HepG2 (cell line): ENCODE results near the gene IGFLR1. TPM values are rescaled to one million over a fixed set of nuclear protein-coding genes. Genes with fewer than 3 reads are reported as not detected.

Experiments used
- CBX5 ChIP-seq: sonication (generic); formaldehyde crosslinking; IDR thresholded peaks from 2 replicates; pipeline ENCODE4 v1.4.0; 2020; ENCODE audit warnings: missing genetic modification reagents, borderline replicate concordance
- CREB1 ChIP-seq, 2 experiments: fragments of 450-650 bp in 1 of 2; IDR thresholded peaks; 2 replicates each; pipeline ENCODE4 v1.6.1; 2016 to 2017; ENCODE audit warnings: control low read depth in 1 of 2, mild to moderate bottlenecking in 1 of 2, missing compliant biosample characterization in 1 of 2, missing genetic modification characterization in 1 of 2
- MAZ ChIP-seq, 2 experiments: sonication (generic) in 1 of 2; formaldehyde crosslinking in 1 of 2; IDR thresholded peaks; 2 replicates each; pipeline versions ENCODE4 v1.5.0 to v1.6.1; 2012 to 2020; ENCODE audit warnings: low read depth in 2 of 2, mild to moderate bottlenecking in 2 of 2, borderline replicate concordance in 1 of 2, improper control_type of control experiment in 1 of 2, low read length in 1 of 2, missing genetic modification reagents in 1 of 2, moderate library complexity in 1 of 2
- MXI1 ChIP-seq: IDR thresholded peaks from 3 replicates; pipeline ENCODE4 v1.6.1; 2012; ENCODE audit warnings: low read depth, low read length, inconsistent platforms, borderline replicate concordance
- MYC ChIP-seq: sonication (generic); formaldehyde crosslinking; IDR thresholded peaks from 2 replicates; pipeline ENCODE4 v1.9.0; 2021; ENCODE audit warnings: missing genetic modification reagents, borderline replicate concordance
- POLR2A ChIP-seq, 2 experiments: IDR thresholded peaks; 2 replicates each; pipeline ENCODE4 v1.6.1; 2011; ENCODE audit warnings: low read depth in 2 of 2, low read length in 2 of 2, mild to moderate bottlenecking in 1 of 2, moderate library complexity in 1 of 2; ENCODE audit not compliant: insufficient read depth in 1 of 2
- POLR2AphosphoS5 ChIP-seq: IDR thresholded peaks from 2 replicates; pipeline ENCODE4 v1.6.1; 2012; ENCODE audit warnings: low read depth, low read length
- STAG1 ChIP-seq: sonication (generic); formaldehyde crosslinking; IDR thresholded peaks from 2 replicates; pipeline ENCODE4 v1.4.0; 2020; ENCODE audit warnings: missing genetic modification reagents
- U2AF2 ChIP-seq: fragments of 200-400 bp; formaldehyde crosslinking; IDR thresholded peaks from 2 replicates; pipeline ENCODE4 v1.6.1; 2017; ENCODE audit warnings: low read depth, mild to moderate bottlenecking, low read length
- ZFX ChIP-seq: sonication (generic); formaldehyde crosslinking; IDR thresholded peaks from 2 replicates; pipeline ENCODE4 v1.4.0; 2020; ENCODE audit warnings: mild to moderate bottlenecking, low read depth, missing genetic modification reagents, moderate library complexity
- ZGPAT ChIP-seq: IDR thresholded peaks from 2 replicates; pipeline ENCODE4 v1.6.1; 2016; ENCODE audit warnings: mild to moderate bottlenecking
- polyA plus RNA-seq, 8 experiments: library from polyadenylated mRNA; depleted of rRNA in 3 of 8; stranded (reverse) in 7 of 8; unstranded in 1 of 8; fragments of >200 nt; fragmentation: Illumina TruSeq in 4 of 8; extraction: Trizol in 4 of 8; gene quantifications; 2 replicates each; pipeline versions ENCODE4 v1.2.1 to v1.2.3, GENCODE V29; 2011 to 2016; ENCODE audit warnings: low read depth in 4 of 8, missing spikeins in 1 of 8, mixed read lengths in 1 of 8; ENCODE audit not compliant: insufficient read depth in 1 of 8
- total RNA-seq, 5 experiments: library from RNA; depleted of rRNA; stranded (reverse); fragments of >200 nt; fragmentation: Illumina TruSeq; extraction: Trizol; gene quantifications; 2 replicates each; pipeline ENCODE4 v1.2.3, GENCODE V29; 2016; ENCODE audit warnings: low read depth in 1 of 5
- TF ChIP-seq, protein P1 (sequence below): sonication (generic); formaldehyde crosslinking; IDR thresholded peaks from 2 replicates; pipeline ENCODE4 v1.8.0; 2022; ENCODE audit warnings: mild to moderate bottlenecking, missing genetic modification reagents, moderate library complexity
- TF ChIP-seq, protein P2 (sequence below): IDR thresholded peaks from 2 replicates; pipeline ENCODE4 v1.6.1; 2016; ENCODE audit warnings: low read depth, control low read depth
- TF ChIP-seq, protein P3 (sequence below): sonication (generic); formaldehyde crosslinking; IDR thresholded peaks from 2 replicates; pipeline ENCODE4 v1.4.0; 2020; ENCODE audit warnings: mild to moderate bottlenecking, missing genetic modification reagents
- TF ChIP-seq, protein P4 (sequence below): sonication (generic); formaldehyde crosslinking; IDR thresholded peaks from 2 replicates; pipeline ENCODE4 v1.4.0; 2020; ENCODE audit warnings: missing genetic modification reagents

The IGFLR1 gene
- total and polyA plus RNA-seq, 2 of the 13 experiments (the other 11 are each of a cell fraction or from before 2014, with no cell fraction given) = 5.4 to 8.9 TPM

- TF ChIP-seq CBX5 (CRISPR knock-in tag) (no peak), MXI1 (peak; percentile 60; the same call in 1 of the 3 replicates), ZGPAT (CRISPR knock-in tag) (0 out of 2 replicates have a peak, but pooled peaks have one; percentile 31), STAG1 (CRISPR knock-in tag) (0 out of 2 replicates have a peak, but pooled peaks have one; percentile 2), ZFX (CRISPR knock-in tag) (no peak), POLR2AphosphoS5 (0 out of 2 replicates have a peak, but pooled peaks have one; percentile 27), U2AF2 (no peak), CREB1 (IDR thresholded peaks at IDR 0.05) (peak; percentile 66), CREB1 (CRISPR knock-in tag; IDR thresholded peaks at IDR 0.05) (no peak), POLR2A (IDR thresholded peaks at IDR 0.05; ENCODE audit: insufficient read depth in 1 of 2, low read depth in 2 of 2, low read length in 2 of 2) (0 out of 4 replicates have a peak, but pooled peaks of 1 of the 2 experiments have one; percentile 28), MAZ (IDR thresholded peaks at IDR 0.05; ENCODE audit: borderline replicate concordance, low read depth, low read length) (0 out of 2 replicates have a peak, but pooled peaks have one; percentile 38), MAZ (CRISPR knock-in tag; IDR thresholded peaks at IDR 0.05; ENCODE audit: low read depth) (no peak), MYC (0 out of 2 replicates have a peak, but pooled peaks have one; percentile 13)
- TF ChIP-seq, protein P1, sequence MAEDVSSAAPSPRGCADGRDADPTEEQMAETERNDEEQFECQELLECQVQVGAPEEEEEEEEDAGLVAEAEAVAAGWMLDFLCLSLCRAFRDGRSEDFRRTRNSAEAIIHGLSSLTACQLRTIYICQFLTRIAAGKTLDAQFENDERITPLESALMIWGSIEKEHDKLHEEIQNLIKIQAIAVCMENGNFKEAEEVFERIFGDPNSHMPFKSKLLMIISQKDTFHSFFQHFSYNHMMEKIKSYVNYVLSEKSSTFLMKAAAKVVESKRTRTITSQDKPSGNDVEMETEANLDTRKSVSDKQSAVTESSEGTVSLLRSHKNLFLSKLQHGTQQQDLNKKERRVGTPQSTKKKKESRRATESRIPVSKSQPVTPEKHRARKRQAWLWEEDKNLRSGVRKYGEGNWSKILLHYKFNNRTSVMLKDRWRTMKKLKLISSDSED (CRISPR knock-in tag) = no peak
- TF ChIP-seq, protein P2, sequence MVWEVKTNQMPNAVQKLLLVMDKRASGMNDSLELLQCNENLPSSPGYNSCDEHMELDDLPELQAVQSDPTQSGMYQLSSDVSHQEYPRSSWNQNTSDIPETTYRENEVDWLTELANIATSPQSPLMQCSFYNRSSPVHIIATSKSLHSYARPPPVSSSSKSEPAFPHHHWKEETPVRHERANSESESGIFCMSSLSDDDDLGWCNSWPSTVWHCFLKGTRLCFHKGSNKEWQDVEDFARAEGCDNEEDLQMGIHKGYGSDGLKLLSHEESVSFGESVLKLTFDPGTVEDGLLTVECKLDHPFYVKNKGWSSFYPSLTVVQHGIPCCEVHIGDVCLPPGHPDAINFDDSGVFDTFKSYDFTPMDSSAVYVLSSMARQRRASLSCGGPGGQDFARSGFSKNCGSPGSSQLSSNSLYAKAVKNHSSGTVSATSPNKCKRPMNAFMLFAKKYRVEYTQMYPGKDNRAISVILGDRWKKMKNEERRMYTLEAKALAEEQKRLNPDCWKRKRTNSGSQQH = peak; percentile 32; the same call in 1 of the 2 replicates
- TF ChIP-seq, protein P3, sequence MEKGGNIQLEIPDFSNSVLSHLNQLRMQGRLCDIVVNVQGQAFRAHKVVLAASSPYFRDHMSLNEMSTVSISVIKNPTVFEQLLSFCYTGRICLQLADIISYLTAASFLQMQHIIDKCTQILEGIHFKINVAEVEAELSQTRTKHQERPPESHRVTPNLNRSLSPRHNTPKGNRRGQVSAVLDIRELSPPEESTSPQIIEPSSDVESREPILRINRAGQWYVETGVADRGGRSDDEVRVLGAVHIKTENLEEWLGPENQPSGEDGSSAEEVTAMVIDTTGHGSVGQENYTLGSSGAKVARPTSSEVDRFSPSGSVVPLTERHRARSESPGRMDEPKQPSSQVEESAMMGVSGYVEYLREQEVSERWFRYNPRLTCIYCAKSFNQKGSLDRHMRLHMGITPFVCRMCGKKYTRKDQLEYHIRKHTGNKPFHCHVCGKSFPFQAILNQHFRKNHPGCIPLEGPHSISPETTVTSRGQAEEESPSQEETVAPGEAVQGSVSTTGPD (CRISPR knock-in tag) = no peak
- TF ChIP-seq, protein P4, sequence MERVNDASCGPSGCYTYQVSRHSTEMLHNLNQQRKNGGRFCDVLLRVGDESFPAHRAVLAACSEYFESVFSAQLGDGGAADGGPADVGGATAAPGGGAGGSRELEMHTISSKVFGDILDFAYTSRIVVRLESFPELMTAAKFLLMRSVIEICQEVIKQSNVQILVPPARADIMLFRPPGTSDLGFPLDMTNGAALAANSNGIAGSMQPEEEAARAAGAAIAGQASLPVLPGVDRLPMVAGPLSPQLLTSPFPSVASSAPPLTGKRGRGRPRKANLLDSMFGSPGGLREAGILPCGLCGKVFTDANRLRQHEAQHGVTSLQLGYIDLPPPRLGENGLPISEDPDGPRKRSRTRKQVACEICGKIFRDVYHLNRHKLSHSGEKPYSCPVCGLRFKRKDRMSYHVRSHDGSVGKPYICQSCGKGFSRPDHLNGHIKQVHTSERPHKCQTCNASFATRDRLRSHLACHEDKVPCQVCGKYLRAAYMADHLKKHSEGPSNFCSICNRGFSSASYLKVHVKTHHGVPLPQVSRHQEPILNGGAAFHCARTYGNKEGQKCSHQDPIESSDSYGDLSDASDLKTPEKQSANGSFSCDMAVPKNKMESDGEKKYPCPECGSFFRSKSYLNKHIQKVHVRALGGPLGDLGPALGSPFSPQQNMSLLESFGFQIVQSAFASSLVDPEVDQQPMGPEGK (CRISPR knock-in tag) = 0 out of 2 replicates have a peak, but pooled peaks have one; percentile 32
These were observed 22.7 kb downstream of the IGFLR1 start (continued) for GRCh38 chr19:35719402-35720162.
